GM18499 (cell line): Measurements from ENCODE around the gene MRPL51.
"Not testable (repeated sequence)": the region's sequence is repeated elsewhere in the genome, so short reads cannot be mapped to it uniquely, and the experiment has no call there.

Experiments
- ATAC-seq: cut with Tn5 transposase; IDR thresholded peaks from one replicate; pipeline ENCODE4 v1.9.1; 2021; ENCODE audit warnings: moderate number of reproducible peaks; ENCODE audit not compliant: insufficient read depth, unreplicated experiment

Gene MRPL51

DNA sequence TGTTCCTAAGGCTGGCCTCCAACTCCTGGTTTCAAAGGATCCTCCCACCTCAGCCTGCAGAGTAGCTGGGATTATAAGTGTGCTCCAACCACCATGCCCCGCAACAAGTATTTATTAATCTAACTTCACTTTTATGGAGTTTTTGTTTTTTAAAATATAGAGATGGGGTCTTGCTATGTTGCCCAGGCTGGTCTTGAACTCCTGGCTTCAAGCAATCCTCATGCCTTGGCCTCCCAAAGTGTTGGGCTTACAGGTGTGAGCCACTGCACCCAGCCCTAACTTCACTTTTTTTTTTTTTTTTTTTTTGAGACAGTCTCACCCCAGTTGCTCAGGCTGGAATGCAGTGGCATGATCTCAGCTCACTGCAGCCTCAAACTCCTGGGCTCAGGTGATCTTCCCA is 2.4 kb downstream of the MRPL51 start:
- not testable (repeated sequence) for ATAC-seq

DNA sequence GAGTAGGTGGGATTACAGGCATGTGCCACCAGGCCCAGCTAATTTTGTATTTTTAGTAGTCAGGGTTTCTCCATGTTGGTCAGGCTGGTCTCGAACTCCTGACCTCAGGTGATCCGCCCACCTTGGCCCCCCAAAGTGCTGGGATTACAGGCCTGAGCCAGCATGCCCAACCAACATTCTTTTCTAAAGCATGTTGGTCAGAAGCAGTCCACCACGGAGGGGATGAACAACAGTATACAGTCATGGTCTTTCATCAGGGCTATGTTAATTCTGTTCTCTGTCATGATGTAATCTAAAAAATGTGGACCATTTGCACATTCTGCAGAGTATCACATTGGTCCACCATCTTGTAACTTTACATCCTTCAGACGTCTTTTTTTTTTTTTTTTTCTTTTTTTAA is 3.6 kb downstream of the MRPL51 start:
- no peak for ATAC-seq

DNA sequence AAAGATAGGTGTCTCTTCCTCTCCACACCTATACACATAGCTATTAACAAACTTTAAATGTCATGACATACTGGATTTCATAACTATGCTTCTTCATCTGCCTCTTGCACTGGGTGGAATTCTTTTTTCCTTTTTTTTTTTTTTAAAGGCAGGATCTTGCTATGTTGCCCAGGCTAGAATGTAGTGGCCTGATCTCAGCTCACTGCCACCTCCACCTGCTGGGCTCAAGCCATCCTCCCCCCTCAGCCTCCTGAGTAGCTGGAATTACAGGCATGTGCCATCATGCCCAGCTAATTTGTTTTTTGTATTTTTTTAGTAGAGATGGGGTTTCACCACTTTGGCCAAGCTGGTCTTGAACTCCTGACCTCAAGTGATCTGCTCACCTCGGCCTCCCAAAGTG is 4.8 kb downstream of the MRPL51 start:
- no peak for ATAC-seq

DNA sequence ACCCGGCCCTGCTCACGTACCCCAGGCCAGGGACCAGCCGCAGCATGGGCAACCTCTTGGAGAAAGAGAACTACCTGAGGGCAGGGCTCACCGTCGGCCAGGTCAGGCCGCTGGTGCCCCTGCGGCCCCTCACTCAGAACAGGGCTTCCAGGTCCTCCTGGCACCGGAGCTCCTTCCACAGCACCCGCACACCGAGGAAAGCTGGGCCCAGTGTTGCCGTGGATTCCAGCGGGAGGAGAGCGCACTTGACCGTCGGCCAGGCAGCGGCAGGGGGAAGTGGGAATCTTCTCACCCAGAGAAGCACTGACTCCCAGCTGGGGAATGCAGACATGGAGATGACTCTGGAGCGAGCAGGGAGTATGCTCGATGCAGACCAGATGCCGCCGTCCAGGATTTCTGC is 14.6 kb downstream of the MRPL51 start:
- no peak for ATAC-seq

DNA sequence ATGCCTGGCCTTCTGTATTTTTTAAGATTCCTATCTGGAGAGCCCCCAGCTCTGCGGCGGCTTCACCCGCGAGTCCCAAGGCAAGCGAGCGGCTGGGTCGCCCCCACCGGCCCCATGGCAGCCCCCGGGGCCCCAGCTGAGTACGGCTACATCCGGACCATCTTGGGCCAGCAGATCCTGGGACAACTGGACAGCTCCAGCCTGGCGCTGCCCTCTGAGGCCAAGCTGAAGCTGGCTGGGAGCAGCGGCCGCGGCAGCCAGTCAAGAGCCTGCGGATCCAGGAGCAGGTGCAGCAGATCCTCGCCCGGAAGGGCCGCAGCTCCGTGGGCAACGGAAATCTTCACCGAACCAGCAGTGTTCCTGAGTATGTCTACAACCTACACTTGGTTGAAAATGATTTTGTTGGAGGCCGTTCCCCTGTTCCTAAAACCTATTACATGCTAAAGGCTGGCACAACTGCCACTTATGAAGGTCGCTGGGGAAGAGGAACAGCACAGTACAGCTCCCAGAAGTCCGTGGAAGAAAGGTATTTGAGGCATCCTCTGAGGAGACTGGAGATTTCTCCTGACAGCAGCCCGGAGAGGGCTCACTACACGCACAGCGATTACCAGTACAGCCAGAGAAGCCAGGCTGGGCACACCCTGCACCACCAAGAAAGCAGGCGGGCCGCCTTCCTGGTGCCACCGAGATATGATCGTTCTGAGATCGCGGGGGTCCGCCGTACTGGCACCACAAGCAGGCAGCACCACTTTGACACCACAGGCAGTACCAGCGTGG is 15.3 kb downstream of the MRPL51 start:
- ATAC-seq = not testable (repeated sequence)

DNA sequence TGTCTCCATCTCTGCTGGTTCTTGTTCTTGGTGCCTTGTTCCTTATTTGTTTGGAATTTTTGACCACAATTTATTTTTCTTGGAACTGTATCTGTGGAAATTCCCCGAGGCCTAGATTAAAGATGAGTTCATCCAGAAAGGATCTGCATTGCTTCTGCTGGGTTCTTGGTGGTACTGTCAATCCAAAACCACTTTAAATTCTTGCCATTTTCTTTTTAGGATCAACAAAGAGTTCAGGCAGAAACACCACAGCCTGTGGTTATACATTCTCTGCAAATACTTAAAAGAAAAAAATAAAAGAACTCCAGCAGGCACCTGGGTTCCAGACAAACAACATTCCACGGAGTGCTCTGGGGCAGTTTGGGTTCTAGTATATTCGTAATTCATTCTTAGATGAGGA is 16.6 kb downstream of the MRPL51 start:
- no peak for ATAC-seq

DNA sequence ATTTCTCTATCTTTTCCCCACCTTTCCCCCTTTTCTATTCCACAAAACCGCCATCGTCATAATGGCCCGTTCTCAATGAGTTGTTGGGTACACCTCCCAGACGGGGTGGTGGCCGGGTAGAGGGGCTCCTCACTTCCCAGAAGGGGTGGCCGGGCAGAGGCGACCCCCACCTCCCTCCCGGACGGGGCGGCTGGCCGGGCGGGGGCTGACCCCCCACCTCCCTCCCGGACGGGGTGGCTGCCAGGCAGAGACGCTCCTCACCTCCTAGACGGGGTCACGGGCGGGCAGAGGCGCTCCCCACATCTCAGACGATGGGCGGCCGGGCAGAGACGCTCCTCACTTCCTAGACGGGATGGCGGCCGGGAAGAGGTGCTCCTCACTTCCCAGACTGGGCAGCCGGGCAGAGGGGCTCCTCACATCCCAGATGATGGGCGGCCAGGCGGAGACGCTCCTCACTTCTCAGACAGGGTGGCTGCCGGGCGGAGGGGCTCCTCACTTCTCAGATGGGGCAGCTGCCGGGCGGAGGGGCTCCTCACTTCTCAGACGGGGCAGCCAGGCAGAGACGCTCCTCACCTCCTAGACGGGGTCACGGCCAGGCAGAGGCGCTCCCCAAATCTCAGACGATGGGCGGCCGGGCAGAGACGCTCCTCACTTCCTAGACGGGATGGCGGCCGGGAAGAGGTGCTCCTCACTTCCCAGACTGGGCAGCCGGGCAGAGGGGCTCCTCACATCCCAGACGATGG is 17.7 kb downstream of the MRPL51 start:
- not testable (repeated sequence) for ATAC-seq

DNA sequence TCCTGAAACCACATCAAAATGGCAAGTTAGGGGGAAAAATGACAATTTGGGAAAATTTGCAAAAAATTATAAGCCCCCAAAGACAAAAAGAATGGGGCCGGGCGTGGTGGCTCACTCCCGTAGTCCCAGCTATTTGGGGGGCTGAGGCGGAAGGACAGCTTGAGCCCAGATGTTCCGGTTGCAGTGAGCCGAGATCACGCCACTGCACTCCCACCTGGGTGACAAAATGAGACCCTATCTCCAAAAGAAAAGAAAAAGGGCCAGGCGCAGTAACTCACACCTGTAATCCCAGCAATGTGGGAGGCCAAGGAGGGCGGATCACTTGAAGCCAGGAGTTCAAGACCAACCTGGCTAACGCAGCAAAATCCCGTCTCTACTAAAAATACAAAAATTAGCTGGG is 20.6 kb downstream of the MRPL51 start:
- no peak for ATAC-seq

DNA sequence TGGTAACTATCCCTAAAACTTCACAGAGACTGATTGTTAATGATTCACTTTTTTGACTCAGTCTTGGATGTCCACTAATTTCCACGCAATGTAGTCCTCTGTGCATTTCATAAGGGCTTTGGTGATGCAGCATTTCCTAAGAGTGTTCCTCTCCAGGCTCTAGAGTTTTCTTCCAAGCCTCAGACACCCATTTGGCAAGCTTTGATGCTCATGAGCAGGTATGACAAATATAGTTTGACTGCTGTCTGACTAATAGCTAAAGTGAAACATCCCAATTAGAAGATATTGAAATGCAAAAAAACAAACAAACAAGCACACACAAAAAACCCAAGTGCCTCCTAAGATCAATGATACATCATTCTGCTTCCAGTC is 21.1 kb downstream of the MRPL51 start:
- ATAC-seq = no peak

DNA sequence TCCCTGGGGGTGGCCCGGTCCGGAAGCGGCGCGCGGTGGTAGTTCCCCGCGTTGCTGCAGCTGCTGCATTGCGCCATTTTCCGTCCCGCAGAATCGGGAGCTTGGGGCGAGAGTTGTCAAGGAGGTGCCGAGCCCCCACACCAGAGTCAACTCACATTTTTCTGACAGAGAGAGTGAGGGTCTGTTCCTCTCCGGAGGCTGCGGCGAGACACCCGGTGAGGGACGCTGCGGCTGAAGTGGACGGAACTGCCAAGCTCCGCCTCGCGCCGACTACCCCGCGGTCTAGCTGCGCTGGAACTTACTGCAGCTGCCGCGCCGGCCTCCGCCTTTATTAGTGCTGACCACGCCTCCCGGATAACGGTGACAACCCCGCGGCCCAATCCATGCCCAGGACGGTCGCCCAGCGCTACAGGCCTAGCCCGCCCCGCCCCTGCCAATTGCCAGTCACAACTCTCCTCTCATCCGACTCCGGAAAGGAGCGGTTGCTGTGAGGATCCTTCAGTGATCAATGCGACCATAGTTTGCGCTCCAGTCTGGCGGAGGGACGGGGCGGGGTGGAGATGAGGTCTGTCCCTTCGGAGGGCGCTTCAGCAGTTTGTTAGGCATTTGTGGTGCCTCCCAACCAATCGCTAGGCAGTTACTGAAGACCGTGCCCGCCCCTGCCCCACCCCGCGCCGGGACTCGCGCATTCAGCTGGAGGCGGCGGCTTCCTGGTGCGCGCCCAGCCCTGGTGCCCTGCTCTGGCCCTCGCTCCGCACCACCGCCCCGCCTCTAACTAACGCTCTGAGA is 22.5 kb downstream of the MRPL51 start, which contains the start of gene VAMP1:
Gene VAMP1 (minus strand): TSS at position 303 of the 789 bp plus-strand sequence. CDS start 146 bp downstream, at position 157.
- ATAC-seq = peak; percentile 73

DNA sequence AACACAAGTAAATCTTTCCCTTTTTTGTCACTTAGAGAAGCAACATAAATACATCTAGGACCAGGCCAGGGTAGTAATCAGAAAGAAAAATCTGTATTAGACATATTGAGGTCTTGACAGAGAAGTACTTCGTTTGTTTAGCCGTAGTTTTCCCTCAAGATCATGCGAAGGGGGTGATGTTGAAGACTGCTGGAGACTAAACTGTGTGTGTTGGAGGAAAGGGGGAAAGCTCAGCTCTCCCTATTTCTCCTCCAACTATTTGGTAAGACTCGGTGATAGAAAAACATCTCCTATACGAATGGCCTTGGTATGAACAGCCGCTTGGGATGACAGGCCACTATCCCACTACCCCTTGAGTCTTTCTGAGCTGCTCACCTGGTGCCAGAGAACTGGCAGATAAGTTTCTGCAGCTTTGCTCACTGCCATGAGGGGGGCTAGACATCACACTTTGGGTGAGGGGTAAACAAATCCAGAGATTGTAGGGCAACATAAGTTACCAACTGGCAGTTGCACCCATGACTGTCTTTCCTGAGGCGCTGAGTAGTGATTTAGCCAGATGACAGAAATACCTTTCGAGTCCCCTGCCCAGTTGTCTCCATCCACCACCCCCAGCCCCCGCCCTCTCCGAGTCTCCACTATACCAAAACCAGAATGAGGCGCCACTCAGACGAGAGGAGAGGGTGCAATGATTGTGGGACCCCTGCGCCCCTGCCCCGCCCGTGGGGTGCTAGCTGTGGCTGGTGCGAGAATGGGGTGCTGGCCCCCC is 23.3 kb downstream of the MRPL51 start:
- ATAC-seq = no peak

DNA sequence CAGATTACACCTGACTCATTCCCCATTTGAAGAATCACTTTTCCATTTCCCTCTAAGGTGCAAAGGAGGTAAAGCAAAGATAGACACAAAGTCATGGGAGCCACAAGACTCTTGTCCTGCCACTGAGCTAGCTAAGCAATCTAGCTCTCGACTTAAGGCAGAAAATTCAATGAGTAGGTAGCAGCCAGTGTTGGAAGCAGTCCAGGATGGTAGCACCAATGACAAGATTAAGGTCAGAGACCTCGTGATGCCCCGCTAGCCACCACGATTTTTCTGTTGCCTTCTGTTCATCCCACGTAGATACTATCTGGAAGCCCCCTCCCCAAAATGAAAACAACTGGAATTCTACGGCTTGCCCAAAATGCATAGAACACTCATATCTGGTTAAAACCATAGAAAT is 24.0 kb downstream of the MRPL51 start:
- ATAC-seq = no peak

DNA sequence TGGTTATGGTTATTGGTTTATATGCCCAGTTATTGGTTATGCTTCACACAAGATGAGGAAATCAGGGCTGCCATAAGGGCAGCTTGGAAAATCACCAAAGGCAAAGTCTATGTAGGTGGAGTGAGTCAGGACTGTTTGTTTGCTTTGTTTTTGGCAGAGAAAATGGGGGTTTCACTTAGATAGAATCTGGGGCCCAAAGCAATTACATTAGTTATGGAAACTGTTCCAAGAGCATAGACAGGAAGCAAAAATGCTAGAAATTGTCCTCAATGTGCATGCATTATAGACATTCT is 24.8 kb downstream of the MRPL51 start:
- ATAC-seq = no peak

DNA sequence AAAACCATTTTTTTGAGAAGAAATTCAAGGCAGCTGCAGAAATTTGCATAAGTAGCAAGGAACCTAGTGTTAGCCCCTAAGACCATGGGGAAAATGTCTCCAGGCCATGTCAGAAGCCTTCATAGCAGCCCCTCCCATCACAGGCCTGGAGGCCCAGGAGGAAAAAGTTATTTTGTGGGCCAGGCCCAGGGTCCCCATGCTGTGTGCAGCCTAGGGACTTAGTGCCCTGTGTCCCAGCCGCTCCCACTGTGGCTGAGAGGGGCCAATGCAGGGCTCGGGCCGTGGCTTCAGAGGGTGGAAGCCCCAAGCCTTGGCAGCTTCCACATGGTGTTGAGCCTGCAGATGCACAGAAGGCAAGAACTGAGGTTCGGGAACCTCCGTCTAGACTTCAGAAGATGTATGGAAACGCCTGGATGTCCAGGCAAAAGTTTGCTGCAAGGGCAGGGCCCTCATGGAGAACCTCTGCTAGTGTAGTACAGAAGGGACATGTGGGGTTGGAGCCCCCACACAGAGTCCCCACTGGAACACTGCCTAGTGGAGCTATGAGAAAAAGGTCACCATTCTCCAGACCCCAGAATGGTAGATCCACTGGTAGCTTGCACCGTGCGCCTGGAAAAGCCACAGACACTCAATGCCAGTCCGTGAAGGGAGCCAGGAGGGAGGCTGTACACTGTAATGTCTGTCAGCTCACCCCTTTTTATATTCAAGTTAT is 25.3 kb downstream of the MRPL51 start:
- not testable (repeated sequence) for ATAC-seq

DNA sequence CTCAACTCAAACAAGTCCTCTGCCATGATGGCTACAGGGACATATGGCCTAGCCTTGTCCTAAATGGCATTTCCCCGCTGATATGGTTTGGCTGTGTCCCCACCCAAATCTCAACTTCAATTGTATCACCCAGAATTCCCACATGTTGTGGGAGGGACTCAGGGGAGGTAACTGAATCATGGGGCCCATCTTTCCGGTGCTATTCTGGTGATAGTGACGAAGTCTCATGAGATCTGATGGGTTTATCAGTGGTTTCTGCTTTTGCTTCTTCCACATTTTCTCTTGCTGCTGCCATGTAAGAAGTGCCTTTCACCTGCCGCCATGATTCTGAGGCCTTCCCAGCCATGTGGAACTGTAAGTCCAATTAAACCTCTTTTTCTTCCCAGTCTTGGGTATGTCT is 26.3 kb downstream of the MRPL51 start:
- ATAC-seq = not testable (repeated sequence)

DNA sequence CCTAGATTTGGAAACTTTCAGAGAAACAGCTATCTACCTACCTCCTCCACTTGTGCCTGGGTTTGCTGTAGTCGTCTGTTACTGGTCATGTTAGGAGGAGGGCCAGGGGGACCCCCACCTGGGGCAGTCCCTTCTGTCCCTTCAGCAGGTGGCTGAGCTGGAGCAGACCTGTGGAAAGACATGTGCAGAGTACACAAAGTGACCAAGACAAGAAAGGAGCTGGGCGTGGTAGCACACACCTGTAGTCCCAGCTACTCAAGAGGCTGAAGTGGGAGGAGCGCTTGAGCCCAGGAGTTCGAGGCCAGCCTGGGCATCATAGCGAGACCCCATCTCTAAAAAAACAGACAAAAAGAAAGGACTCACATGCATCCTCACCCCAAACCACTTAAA is 26.9 kb downstream of the MRPL51 start:
- ATAC-seq = no peak

DNA sequence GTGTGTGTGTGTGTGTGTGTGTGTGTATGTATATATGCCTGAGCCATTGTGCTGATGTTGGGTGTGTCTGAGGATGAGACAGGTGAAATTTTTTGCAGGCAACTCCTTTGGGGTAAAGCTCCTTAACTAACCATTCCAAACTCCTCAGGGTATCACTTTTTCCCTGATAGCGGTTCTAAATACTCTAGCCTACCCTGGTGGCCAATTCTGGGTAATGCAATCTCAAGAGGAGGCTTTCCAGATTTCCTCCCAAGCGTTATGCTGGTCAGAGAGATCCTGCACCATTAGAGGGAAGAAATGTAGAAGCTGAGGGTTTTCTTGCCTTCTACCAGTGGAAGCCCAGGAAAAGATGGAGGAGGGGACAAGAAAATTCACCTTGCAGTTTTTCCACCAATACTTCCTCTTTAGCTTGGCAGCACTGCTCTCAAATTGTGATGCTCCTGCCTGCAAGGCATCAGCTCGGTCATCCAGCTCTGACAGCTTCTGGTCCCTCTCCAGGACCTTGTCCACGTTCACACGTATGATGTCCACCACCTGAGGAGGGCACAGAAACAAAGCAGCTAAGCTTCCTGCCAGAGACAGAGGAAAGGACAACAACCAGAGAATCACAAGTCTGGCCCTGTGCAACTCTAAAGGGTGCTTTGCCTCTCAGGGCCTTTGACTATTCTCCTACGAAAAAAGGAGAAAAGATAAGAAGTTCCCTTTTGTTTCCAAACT is 27.4 kb downstream of the MRPL51 start:
- no peak for ATAC-seq

DNA sequence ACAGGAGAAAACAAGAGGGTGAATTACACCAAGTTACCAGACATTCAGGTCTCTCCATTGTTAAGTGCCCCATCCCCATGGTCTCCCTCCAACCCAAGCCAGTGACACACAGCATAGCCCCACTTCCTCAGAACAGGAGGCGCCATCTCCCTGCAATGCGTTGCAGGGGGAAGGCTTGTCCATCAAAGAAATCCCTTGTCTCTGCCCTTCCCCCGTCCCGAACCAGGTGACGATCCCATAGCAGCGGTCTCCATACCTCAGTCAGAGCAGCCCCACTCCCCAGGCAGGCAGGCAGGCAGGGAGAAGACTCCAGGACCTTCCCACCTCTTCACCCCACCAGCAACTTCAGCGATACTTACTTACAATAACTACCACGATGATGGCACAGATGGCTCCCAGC is 28.5 kb downstream of the MRPL51 start:
- no peak for ATAC-seq

DNA sequence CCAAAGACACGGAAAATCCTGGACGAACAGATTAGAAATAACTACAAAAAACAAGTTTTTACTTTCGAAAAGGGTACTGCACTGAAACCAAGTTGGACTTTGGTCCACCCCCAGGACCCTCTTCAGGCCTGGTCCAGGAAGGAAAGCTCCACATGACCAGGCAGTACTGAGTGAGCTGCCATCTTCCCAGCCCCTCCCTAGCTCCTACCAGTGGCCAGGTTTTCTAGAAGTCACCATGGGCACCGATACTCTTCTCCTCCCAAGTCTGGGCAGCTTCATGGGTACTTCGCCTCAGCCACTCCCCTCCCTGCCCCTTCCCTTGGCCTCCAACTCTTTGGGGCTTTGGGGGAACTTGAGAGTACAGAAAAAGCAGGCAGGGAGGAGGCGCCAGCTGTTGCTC is 29.2 kb downstream of the MRPL51 start:
- no peak for ATAC-seq
